ENCODE data around the gene EFCAB13.

EFCAB13 gene

GRCh38 chr17:47295874-47296255 lies 27.9 kb upstream of the EFCAB13 start:
- H3K4me3 ChIP-seq (ENCODE audit: low read length), result no peak overlapping the region
- no peaks in the 10 kb centered on the region for H3K27me3 ChIP-seq (ENCODE audit: insufficient read depth, low read length)
- H3K9me3 ChIP-seq (ENCODE audit: insufficient read depth, low read depth, low read length), result no peaks in the 10 kb centered on the region
- peaks cover 4% of the 10 kb centered on the region for H3K4me1 ChIP-seq (ENCODE audit: insufficient read depth, low read length)
- 85% methylated on average over 6 of the region's 6 CpGs for WGBS
- H3K36me3 ChIP-seq (ENCODE audit: insufficient read depth, low read length), result no peaks in the 10 kb centered on the region
- no peak overlapping the region for H3K9ac ChIP-seq (ENCODE audit: low read depth, low read length)
- no peak overlapping the region for H3K27ac ChIP-seq (ENCODE audit: low read depth, low read length)

GRCh38 chr17:47297661-47298400 lies 25.9 kb upstream of the EFCAB13 start:
- 100% methylated on average over 2 of the region's 4 CpGs for WGBS
- H3K4me1 ChIP-seq (ENCODE audit: insufficient read depth, low read length), result peaks cover 4% of the 10 kb centered on the region; the same call in 1 of the 2 replicates
- H3K36me3 ChIP-seq (ENCODE audit: insufficient read depth, low read length), result no peaks in the 10 kb centered on the region
- H3K9me3 ChIP-seq (ENCODE audit: insufficient read depth, low read depth, low read length), result no peaks in the 10 kb centered on the region
- H3K9ac ChIP-seq (ENCODE audit: low read depth, low read length), result no peak overlapping the region
- no peak overlapping the region for H3K27ac ChIP-seq (ENCODE audit: low read depth, low read length)
- no peaks in the 10 kb centered on the region for H3K27me3 ChIP-seq (ENCODE audit: insufficient read depth, low read length)
- H3K4me3 ChIP-seq (ENCODE audit: low read length), result no peak overlapping the region

GRCh38 chr17:47298712-47299111 lies 25.0 kb upstream of the EFCAB13 start:
- H3K4me3 ChIP-seq (ENCODE audit: low read length), result no peak overlapping the region
- H3K36me3 ChIP-seq (ENCODE audit: insufficient read depth, low read length), result no peaks in the 10 kb centered on the region
- no peaks in the 10 kb centered on the region for H3K27me3 ChIP-seq (ENCODE audit: insufficient read depth, low read length)
- WGBS, result 94% methylated on average over 6 of the region's 6 CpGs
- peaks cover 4% of the 10 kb centered on the region; the same call in 1 of the 2 replicates for H3K4me1 ChIP-seq (ENCODE audit: insufficient read depth, low read length)
- no peak overlapping the region for H3K27ac ChIP-seq (ENCODE audit: low read depth, low read length)
- H3K9ac ChIP-seq (ENCODE audit: low read depth, low read length), result no peak overlapping the region
- no peaks in the 10 kb centered on the region for H3K9me3 ChIP-seq (ENCODE audit: insufficient read depth, low read depth, low read length)

GRCh38 chr17:47299239-47299910 lies 24.4 kb upstream of the EFCAB13 start:
- H3K9me3 ChIP-seq (ENCODE audit: insufficient read depth, low read depth, low read length), result no peaks in the 10 kb centered on the region
- peaks cover 4% of the 10 kb centered on the region; the same call in 1 of the 2 replicates for H3K4me1 ChIP-seq (ENCODE audit: insufficient read depth, low read length)
- H3K27ac ChIP-seq (ENCODE audit: low read depth, low read length), result no peak overlapping the region
- H3K27me3 ChIP-seq (ENCODE audit: insufficient read depth, low read length), result no peaks in the 10 kb centered on the region
- 92% methylated on average over 13 of the region's 13 CpGs for WGBS
- H3K9ac ChIP-seq (ENCODE audit: low read depth, low read length), result no peak overlapping the region
- no peak overlapping the region for H3K4me3 ChIP-seq (ENCODE audit: low read length)
- no peaks in the 10 kb centered on the region for H3K36me3 ChIP-seq (ENCODE audit: insufficient read depth, low read length)

- Histone ChIP-seq H3K27ac (ENCODE audit: low read depth, low read length) (no peak overlapping the region), H3K36me3 (ENCODE audit: insufficient read depth, low read length) (no peaks in the 10 kb centered on the region), H3K9ac (ENCODE audit: low read depth, low read length) (no peak overlapping the region), H3K27me3 (ENCODE audit: insufficient read depth, low read length) (no peaks in the 10 kb centered on the region), H3K9me3 (ENCODE audit: insufficient read depth, low read depth, low read length) (no peaks in the 10 kb centered on the region), H3K4me1 (ENCODE audit: insufficient read depth, low read length) (no peaks in the 10 kb centered on the region; the same call in 1 of the 2 replicates), H3K4me3 (ENCODE audit: low read length) (no peak overlapping the region)
- 85% methylated on average over 1 of the region's 1 CpG for WGBS
These were observed 23.0 kb upstream of the EFCAB13 start for GRCh38 chr17:47300718-47301117.

GRCh38 chr17:47301161-47301560 lies 22.6 kb upstream of the EFCAB13 start:
- no peaks in the 10 kb centered on the region for H3K4me1 ChIP-seq (ENCODE audit: insufficient read depth, low read length)
- no peaks in the 10 kb centered on the region for H3K9me3 ChIP-seq (ENCODE audit: insufficient read depth, low read depth, low read length)
- no peaks in the 10 kb centered on the region for H3K36me3 ChIP-seq (ENCODE audit: insufficient read depth, low read length)
- H3K9ac ChIP-seq (ENCODE audit: low read depth, low read length), result no peak overlapping the region
- no peak overlapping the region for H3K4me3 ChIP-seq (ENCODE audit: low read length)
- 90% methylated on average over 3 of the region's 3 CpGs for WGBS
- no peak overlapping the region for H3K27ac ChIP-seq (ENCODE audit: low read depth, low read length)
- H3K27me3 ChIP-seq (ENCODE audit: insufficient read depth, low read length), result no peaks in the 10 kb centered on the region

GRCh38 chr17:47301831-47302230 lies 21.9 kb upstream of the EFCAB13 start:
- Histone ChIP-seq H3K4me3 (ENCODE audit: low read length) (no peak overlapping the region), H3K36me3 (ENCODE audit: insufficient read depth, low read length) (no peaks in the 10 kb centered on the region), H3K9me3 (ENCODE audit: insufficient read depth, low read depth, low read length) (no peaks in the 10 kb centered on the region), H3K4me1 (ENCODE audit: insufficient read depth, low read length) (no peaks in the 10 kb centered on the region), H3K27ac (ENCODE audit: low read depth, low read length) (no peak overlapping the region), H3K27me3 (ENCODE audit: insufficient read depth, low read length) (no peaks in the 10 kb centered on the region), H3K9ac (ENCODE audit: low read depth, low read length) (no peak overlapping the region)
- WGBS, result 93% methylated on average over 1 of the region's 2 CpGs

GRCh38 chr17:47304186-47304585 lies 19.6 kb upstream of the EFCAB13 start:
- no peaks in the 10 kb centered on the region for H3K36me3 ChIP-seq (ENCODE audit: insufficient read depth, low read length)

GRCh38 chr17:47305302-47305923 lies 18.3 kb upstream of the EFCAB13 start:
- H3K4me3 ChIP-seq (ENCODE audit: low read length), result no peak overlapping the region
- H3K9ac ChIP-seq (ENCODE audit: low read depth, low read length), result no peak overlapping the region
- peaks cover 3% of the 10 kb centered on the region; the same call in 1 of the 2 replicates for H3K4me1 ChIP-seq (ENCODE audit: insufficient read depth, low read length)
- no peaks in the 10 kb centered on the region for H3K27me3 ChIP-seq (ENCODE audit: insufficient read depth, low read length)
- WGBS, result 81% methylated on average over 3 of the region's 4 CpGs
- no peaks in the 10 kb centered on the region for H3K9me3 ChIP-seq (ENCODE audit: insufficient read depth, low read depth, low read length)
- H3K27ac ChIP-seq (ENCODE audit: low read depth, low read length), result no peak overlapping the region
- no peaks in the 10 kb centered on the region for H3K36me3 ChIP-seq (ENCODE audit: insufficient read depth, low read length)

More at GRCh38 chr17:47304186-47304585, 19.6 kb upstream of the EFCAB13 start:
- Histone ChIP-seq H3K27ac (ENCODE audit: low read depth, low read length) (no peak overlapping the region), H3K27me3 (ENCODE audit: insufficient read depth, low read length) (no peaks in the 10 kb centered on the region), H3K4me3 (ENCODE audit: low read length) (no peak overlapping the region), H3K9ac (ENCODE audit: low read depth, low read length) (no peak overlapping the region), H3K4me1 (ENCODE audit: insufficient read depth, low read length) (no peaks in the 10 kb centered on the region), H3K9me3 (ENCODE audit: insufficient read depth, low read depth, low read length) (no peaks in the 10 kb centered on the region)
- 100% methylated on average over 1 of the region's 1 CpG for WGBS

- Histone ChIP-seq H3K27ac (ENCODE audit: low read depth, low read length) (no peak overlapping the region; the same call in 1 of the 2 replicates), H3K9me3 (ENCODE audit: insufficient read depth, low read depth, low read length) (no peaks in the 10 kb centered on the region), H3K27me3 (ENCODE audit: insufficient read depth, low read length) (no peaks in the 10 kb centered on the region), H3K4me3 (ENCODE audit: low read length) (no peak overlapping the region), H3K36me3 (ENCODE audit: insufficient read depth, low read length) (no peaks in the 10 kb centered on the region), H3K4me1 (ENCODE audit: insufficient read depth, low read length) (peaks cover 6% of the 10 kb centered on the region; the same call in 1 of the 2 replicates), H3K9ac (ENCODE audit: low read depth, low read length) (no peak overlapping the region)
- 80% methylated on average over 4 of the region's 4 CpGs for WGBS
These were observed 13.5 kb upstream of the EFCAB13 start for GRCh38 chr17:47310186-47310733.

- no peak overlapping the region for H3K4me3 ChIP-seq (ENCODE audit: low read length)
- no peak overlapping the region for H3K27ac ChIP-seq (ENCODE audit: low read depth, low read length)
- no peaks in the 10 kb centered on the region for H3K27me3 ChIP-seq (ENCODE audit: insufficient read depth, low read length)
- no peaks in the 10 kb centered on the region for H3K36me3 ChIP-seq (ENCODE audit: insufficient read depth, low read length)
- peaks cover 6% of the 10 kb centered on the region; the same call in 1 of the 2 replicates for H3K4me1 ChIP-seq (ENCODE audit: insufficient read depth, low read length)
- no peaks in the 10 kb centered on the region for H3K9me3 ChIP-seq (ENCODE audit: insufficient read depth, low read depth, low read length)
- H3K9ac ChIP-seq (ENCODE audit: low read depth, low read length), result no peak overlapping the region
These were observed 12.3 kb upstream of the EFCAB13 start for GRCh38 chr17:47311420-47311819.

Measured in HUES64 (cell line).